A549 (cell line): ENCODE results near the gene AHNAK2.

Source experiments
- ATOH8 ChIP-seq: fragments of 250-450 bp; sonication (Bioruptor Pico); IDR thresholded peaks from 2 replicates; pipeline ENCODE4 v1.5.0; 2020; ENCODE audit warnings: low read depth, mild to moderate bottlenecking, moderate library complexity
- CBX8 ChIP-seq: fragments of 200-600 bp; sonication (generic); IDR thresholded peaks from 2 replicates; pipeline ENCODE4 v1.6.1; 2016
- CEBPB ChIP-seq, 2 experiments: fragments of >200 bp in 1 of 2; sonication (Bioruptor Twin) in 1 of 2; formaldehyde crosslinking in 1 of 2; IDR thresholded peaks; 2 replicates each; pipeline ENCODE4 v1.6.1; 2012 to 2016
- CTCF ChIP-seq: fragments of >200 bp; sonication (Bioruptor Twin); formaldehyde crosslinking; IDR thresholded peaks from 3 replicates; pipeline ENCODE4 v1.5.1; 2016
- EP300 ChIP-seq, 2 experiments: fragments of >200 bp; sonication (Bioruptor Twin); formaldehyde crosslinking; IDR thresholded peaks; 2 replicates in 1 of 2; 3 replicates in 1 of 2; pipeline ENCODE4 v1.6.1; 2016 to 2017
- MYC ChIP-seq: IDR thresholded peaks from 2 replicates; pipeline ENCODE4 v1.6.1; 2012; ENCODE audit warnings: mild to moderate bottlenecking, inconsistent platforms, low read length, improper control_type of control experiment, borderline replicate concordance
- NR3C1 ChIP-seq: fragments of >200 bp; sonication (Bioruptor Twin); formaldehyde crosslinking; IDR thresholded peaks from 3 replicates; pipeline ENCODE4 v1.6.1; 2017
- RARB ChIP-seq: fragments of 250-450 bp; sonication (Bioruptor Pico); IDR thresholded peaks from 2 replicates; pipeline ENCODE4 v1.8.0; 2021; ENCODE audit warnings: mild to moderate bottlenecking, moderate library complexity
- USF2 ChIP-seq: fragments of 450-650 bp; IDR thresholded peaks from 2 replicates; pipeline ENCODE4 v1.6.1; 2014; ENCODE audit warnings: antibody characterized with exemption
- ZSCAN20 ChIP-seq: fragments of 250-450 bp; sonication (Bioruptor Pico); IDR thresholded peaks from 2 replicates; pipeline ENCODE4 v1.8.0; 2022; ENCODE audit warnings: mild to moderate bottlenecking, moderate library complexity

DNA sequence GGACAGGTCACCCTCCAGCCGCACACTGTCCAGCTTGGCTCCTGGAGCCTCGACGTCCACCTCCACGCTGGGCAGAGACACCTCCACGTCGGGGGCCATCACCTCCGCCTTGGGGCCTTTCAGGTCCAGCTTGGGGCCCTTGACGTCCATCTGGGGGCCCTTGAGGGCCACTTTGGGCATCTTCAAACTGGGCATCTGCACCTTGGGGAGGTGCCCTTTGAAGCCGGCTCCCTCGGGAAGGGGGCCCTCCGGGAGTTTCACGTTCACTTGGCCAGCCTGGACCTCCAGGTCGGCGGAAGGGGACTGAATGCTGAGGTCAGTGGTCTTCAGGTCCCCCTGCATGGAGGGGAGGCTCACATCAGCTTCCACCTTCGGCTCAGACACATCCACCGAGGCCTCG lies 28.2 kb downstream of the AHNAK2 start:
- TF ChIP-seq USF2, result no peak
- no peak for TF ChIP-seq EP300 (IDR thresholded peaks at IDR 0.05)
- TF ChIP-seq CTCF, result no peak
- no peak for TF ChIP-seq CBX8
- no peak for TF ChIP-seq MYC
- TF ChIP-seq NR3C1, result no peak
- TF ChIP-seq RARB (CRISPR knock-in tag), result no peak
- no peak for TF ChIP-seq ATOH8 (CRISPR knock-in tag)
- no peak for TF ChIP-seq CEBPB (IDR thresholded peaks at IDR 0.05)
- TF ChIP-seq ZSCAN20 (CRISPR knock-in tag), result no peak
